ENCODE results near the gene TOP2A. TPM values are rescaled to one million over a fixed set of nuclear protein-coding genes. Genes with fewer than 3 reads are reported as not detected.

The TOP2A gene
- total and polyA plus RNA-seq, 9 of the 15 experiments (the other 6 are each of a cell fraction or from before 2014, with no cell fraction given): 133 to 347 (median 259) TPM

- H3K79me2 ChIP-seq (ENCODE audit: control insufficient read depth, insufficient read depth, low read length): peaks cover 29% of the 10 kb centered on the region
- POLR2A ChIA-PET: interaction anchor here (0.6 to 1.3 kb wide), 6 partner anchors 9 to 1334 kb away, joined by 3 to 4 read pairs (median 4); no protein-coding TSS in a partner anchor
- intact Hi-C loops (cut with micrococcal nuclease): no loop called here
- no peaks in the 10 kb centered on the region for H4K20me1 ChIP-seq (replicated peaks; ENCODE audit: control insufficient read depth, insufficient read depth, low read length)
- H3K4me3 ChIP-seq: no peak overlapping the region
- no peak for DNase-seq (ENCODE audit: extremely low read depth in 1 of 4, low spot score in 3 of 4)
- in situ Hi-C loops (cut with MboI): no loop called here
- no peak for TF ChIP-seq PTTG1 (tag; IDR thresholded peaks at IDR 0.05; ENCODE audit: low read depth)
- no peak for TF ChIP-seq CCNT2 (IDR thresholded peaks at IDR 0.05; ENCODE audit: borderline replicate concordance, extremely low read depth, insufficient read length, low read depth, low read length)
- no peak for TF ChIP-seq CREM (IDR thresholded peaks at IDR 0.05; ENCODE audit: low read depth)
- TF ChIP-seq ZNF384 (IDR thresholded peaks at IDR 0.05; ENCODE audit: low read depth, low read length): no peak
- H3K9me3 ChIP-seq (replicated peaks; ENCODE audit: control insufficient read depth, insufficient read depth, low read depth, low read length): no peaks in the 10 kb centered on the region
- H3K9me1 ChIP-seq (ENCODE audit: control insufficient read depth, insufficient read depth, low read length): no peaks in the 10 kb centered on the region
- peak overlapping the region in 1 of 2 experiments; percentile 4; a peak in 1 of 4 replicates for H3K9ac ChIP-seq (ENCODE audit: insufficient read depth in 1 of 2, low read depth in 2 of 2, low read length in 2 of 2)
- H3K4me1 ChIP-seq (replicated peaks in 1 of 2; ENCODE audit: control insufficient read depth in 2 of 2, insufficient read depth in 2 of 2, low read length in 2 of 2): peaks cover 29% of the 10 kb centered on the region in 2 experiments
- no peak for ATAC-seq
- FAIRE-seq: no peak
- BruUV-seq (replicated peaks): no TSS peak
- no peak overlapping the region; the same call in 1 of the 2 replicates for H3K4me2 ChIP-seq (ENCODE audit: insufficient read depth, low read length)
- CTCF ChIA-PET (ENCODE audit: low intra/inter-chr PET ratio): no interaction called here
- H3K27ac ChIP-seq (ENCODE audit: extremely low read depth, low read depth, low read length): no peak overlapping the region
- peaks cover 6% of the 10 kb centered on the region; the same call in 2 of the 3 replicates for H3K36me3 ChIP-seq (ENCODE audit: control insufficient read depth, insufficient read depth, low read length)
- no peaks in the 10 kb centered on the region for H3K27me3 ChIP-seq (ENCODE audit: control insufficient read depth in 2 of 2, insufficient read depth in 2 of 2, low read length in 2 of 2)
- H2AFZ ChIP-seq (ENCODE audit: low read depth, low read length): no peak overlapping the region
- WGBS (ENCODE audit: insufficient coverage, low coverage, missing lambda C conversion rate): 61% methylated on average over 4 of the region's 4 CpGs
These were observed 30.1 kb upstream of the TOP2A start for GRCh38 chr17:40447806-40448205.

GRCh38 chr17:40447148-40447644, 29.5 kb upstream of the TOP2A start:
- Histone ChIP-seq H3K9me3 (replicated peaks; ENCODE audit: control insufficient read depth, insufficient read depth, low read depth, low read length) (no peaks in the 10 kb centered on the region), H4K20me1 (replicated peaks; ENCODE audit: control insufficient read depth, insufficient read depth, low read length) (no peaks in the 10 kb centered on the region), H3K27me3 (ENCODE audit: control insufficient read depth in 2 of 2, insufficient read depth in 2 of 2, low read length in 2 of 2) (no peaks in the 10 kb centered on the region), H2AFZ (ENCODE audit: low read depth, low read length) (no peak overlapping the region), H3K79me2 (ENCODE audit: control insufficient read depth, insufficient read depth, low read length) (peaks cover 29% of the 10 kb centered on the region), H3K9ac (ENCODE audit: insufficient read depth in 1 of 2, low read depth in 2 of 2, low read length in 2 of 2) (peak overlapping the region in 1 of 2 experiments; percentile 65; a peak in 1 of 4 replicates), H3K4me1 (replicated peaks in 1 of 2; ENCODE audit: control insufficient read depth in 2 of 2, insufficient read depth in 2 of 2, low read length in 2 of 2) (peaks cover 32 to 34% of the 10 kb centered on the region in 2 experiments), H3K27ac (ENCODE audit: extremely low read depth, low read depth, low read length) (no peak overlapping the region), H3K4me3 (no peak overlapping the region), H3K9me1 (ENCODE audit: control insufficient read depth, insufficient read depth, low read length) (no peaks in the 10 kb centered on the region), H3K4me2 (ENCODE audit: insufficient read depth, low read length) (no peak overlapping the region), H3K36me3 (ENCODE audit: control insufficient read depth, insufficient read depth, low read length) (peaks cover under 1% of the 10 kb centered on the region; the same call in 2 of the 3 replicates)
- DNase-seq (ENCODE audit: extremely low read depth in 1 of 4, low spot score in 3 of 4) (no peak), ATAC-seq (no peak), FAIRE-seq (no peak)
- in situ Hi-C loops (cut with MboI): no loop called here
- 80% methylated on average over 8 of the region's 8 CpGs for WGBS (ENCODE audit: insufficient coverage, low coverage, missing lambda C conversion rate)
- ChIA-PET CTCF (ENCODE audit: low intra/inter-chr PET ratio) (no interaction called here), POLR2A (interaction anchor here (0.6 to 1.3 kb wide), 7 partner anchors 8 to 1334 kb away, joined by 3 to 4 read pairs (median 3); no protein-coding TSS in a partner anchor)
- BruUV-seq (replicated peaks): no TSS peak
- intact Hi-C loops (cut with micrococcal nuclease): no loop called here
- no peak for TF ChIP-seq PYGO2 (tag; IDR thresholded peaks at IDR 0.05)
- TF ChIP-seq ZNF316 (IDR thresholded peaks at IDR 0.05): peak; percentile 44; the same call in 1 of the 2 replicates
- peak; percentile 53 for TF ChIP-seq C11orf30 (IDR thresholded peaks at IDR 0.05; ENCODE audit: low read depth)
- TF ChIP-seq MAFF (IDR thresholded peaks at IDR 0.05; ENCODE audit: low read length): peak; percentile 17; the same call in 1 of the 2 replicates
- no peak for TF ChIP-seq IRF9 (tag; IDR thresholded peaks at IDR 0.05)
- 0 out of 2 replicates have a peak, but pooled peaks have one; percentile 12 for TF ChIP-seq MAFG (tag; conservative IDR thresholded peaks at IDR 0.05)
- no peak for TF ChIP-seq SMARCA4 (IDR thresholded peaks at IDR 0.05)
- TF ChIP-seq IFI16 (CRISPR knock-in tag; IDR thresholded peaks at IDR 0.05): no peak
